Measurements from ENCODE around the gene SUPT16H.

DNA sequence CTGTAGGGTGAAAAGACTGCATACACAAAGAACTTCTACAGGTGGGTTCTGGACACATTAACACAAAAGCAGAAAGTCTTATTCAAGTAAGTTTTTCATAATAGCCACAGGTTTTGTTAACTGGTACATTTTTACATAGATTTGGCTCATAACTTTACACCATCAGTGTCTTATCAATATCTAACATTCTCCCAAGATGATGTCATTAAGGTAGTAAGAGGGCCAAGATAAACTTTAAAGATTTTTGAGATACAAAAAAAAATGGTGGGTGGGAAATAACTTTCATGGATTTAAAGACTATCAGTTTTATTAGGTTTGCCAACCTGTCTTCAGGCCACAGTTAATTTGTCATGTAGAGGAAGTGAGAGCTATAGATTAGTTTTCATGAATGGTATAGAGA lies 1.7 kb downstream of the SUPT16H start:
- no peak for TF ChIP-seq POLR2A (IDR thresholded peaks at IDR 0.05)
- TF ChIP-seq, protein P1, sequence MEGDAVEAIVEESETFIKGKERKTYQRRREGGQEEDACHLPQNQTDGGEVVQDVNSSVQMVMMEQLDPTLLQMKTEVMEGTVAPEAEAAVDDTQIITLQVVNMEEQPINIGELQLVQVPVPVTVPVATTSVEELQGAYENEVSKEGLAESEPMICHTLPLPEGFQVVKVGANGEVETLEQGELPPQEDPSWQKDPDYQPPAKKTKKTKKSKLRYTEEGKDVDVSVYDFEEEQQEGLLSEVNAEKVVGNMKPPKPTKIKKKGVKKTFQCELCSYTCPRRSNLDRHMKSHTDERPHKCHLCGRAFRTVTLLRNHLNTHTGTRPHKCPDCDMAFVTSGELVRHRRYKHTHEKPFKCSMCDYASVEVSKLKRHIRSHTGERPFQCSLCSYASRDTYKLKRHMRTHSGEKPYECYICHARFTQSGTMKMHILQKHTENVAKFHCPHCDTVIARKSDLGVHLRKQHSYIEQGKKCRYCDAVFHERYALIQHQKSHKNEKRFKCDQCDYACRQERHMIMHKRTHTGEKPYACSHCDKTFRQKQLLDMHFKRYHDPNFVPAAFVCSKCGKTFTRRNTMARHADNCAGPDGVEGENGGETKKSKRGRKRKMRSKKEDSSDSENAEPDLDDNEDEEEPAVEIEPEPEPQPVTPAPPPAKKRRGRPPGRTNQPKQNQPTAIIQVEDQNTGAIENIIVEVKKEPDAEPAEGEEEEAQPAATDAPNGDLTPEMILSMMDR (IDR thresholded peaks at IDR 0.05) = no peak
